ENCODE measurements around the gene ZRANB2. TPM values are rescaled to one million over a fixed set of nuclear protein-coding genes. Genes with fewer than 3 reads are reported as not detected.

ZRANB2 gene
- total RNA-seq, 1 experiment from 2014 or later, result 78.7 TPM

- TF ChIP-seq CTCF (IDR thresholded peaks at IDR 0.05; ENCODE audit: unreplicated experiment), result no peak
- H3K4me1 Mint-ChIP-seq (ENCODE audit: low read depth, unreplicated experiment), result no peaks in the 10 kb centered on the region
- BruUV-seq (replicated peaks), result no TSS peak
- no peak overlapping the region for H3K4me3 Mint-ChIP-seq (ENCODE audit: low read depth, unreplicated experiment)
- no peaks in the 10 kb centered on the region for H3K36me3 Mint-ChIP-seq (ENCODE audit: insufficient read depth, unreplicated experiment)
- no peak for DNase-seq
- peaks cover 38% of the 10 kb centered on the region for H3K27me3 Mint-ChIP-seq (ENCODE audit: unreplicated experiment)
- no peaks in the 10 kb centered on the region for H3K9me3 Mint-ChIP-seq (ENCODE audit: low read depth, unreplicated experiment)
- CTCF ChIA-PET, result no interaction called here
- H3K27ac Mint-ChIP-seq (ENCODE audit: unreplicated experiment), result no peak overlapping the region
- intact Hi-C loops (cut with micrococcal nuclease; ENCODE audit: unreplicated experiment), result no loop called here
Measured at GRCh38 chr1:71037066-71037465, 43.8 kb downstream of the ZRANB2 start.

GRCh38 chr1:71033136-71033535 lies 47.7 kb downstream of the ZRANB2 start:
- no peak for TF ChIP-seq CTCF (IDR thresholded peaks at IDR 0.05; ENCODE audit: unreplicated experiment)
- Mint-ChIP-seq H3K9me3 (ENCODE audit: low read depth, unreplicated experiment) (no peaks in the 10 kb centered on the region), H3K4me3 (ENCODE audit: low read depth, unreplicated experiment) (no peak overlapping the region), H3K27ac (ENCODE audit: unreplicated experiment) (no peak overlapping the region), H3K36me3 (ENCODE audit: insufficient read depth, unreplicated experiment) (no peaks in the 10 kb centered on the region), H3K27me3 (ENCODE audit: unreplicated experiment) (peaks cover 13% of the 10 kb centered on the region), H3K4me1 (ENCODE audit: low read depth, unreplicated experiment) (no peaks in the 10 kb centered on the region)
- intact Hi-C loops (cut with micrococcal nuclease; ENCODE audit: unreplicated experiment), result no loop called here
- CTCF ChIA-PET, result no interaction called here
- no TSS peak for BruUV-seq (replicated peaks)
- no peak for DNase-seq

GRCh38 chr1:71031426-71031825 lies 49.4 kb downstream of the ZRANB2 start:
- Mint-ChIP-seq H3K27ac (ENCODE audit: unreplicated experiment) (no peak overlapping the region), H3K36me3 (ENCODE audit: insufficient read depth, unreplicated experiment) (no peaks in the 10 kb centered on the region), H3K9me3 (ENCODE audit: low read depth, unreplicated experiment) (no peaks in the 10 kb centered on the region), H3K27me3 (ENCODE audit: unreplicated experiment) (peaks cover 13% of the 10 kb centered on the region), H3K4me1 (ENCODE audit: low read depth, unreplicated experiment) (no peaks in the 10 kb centered on the region), H3K4me3 (ENCODE audit: low read depth, unreplicated experiment) (no peak overlapping the region)
- BruUV-seq (replicated peaks), result no TSS peak
- TF ChIP-seq CTCF (IDR thresholded peaks at IDR 0.05; ENCODE audit: unreplicated experiment), result no peak
- CTCF ChIA-PET, result no interaction called here
- DNase-seq, result no peak
- intact Hi-C loops (cut with micrococcal nuclease; ENCODE audit: unreplicated experiment), result no loop called here

GRCh38 chr1:71030026-71030425 lies 50.8 kb downstream of the ZRANB2 start:
- H3K4me1 Mint-ChIP-seq (ENCODE audit: low read depth, unreplicated experiment), result no peaks in the 10 kb centered on the region
- no peaks in the 10 kb centered on the region for H3K36me3 Mint-ChIP-seq (ENCODE audit: insufficient read depth, unreplicated experiment)
- intact Hi-C loops (cut with micrococcal nuclease; ENCODE audit: unreplicated experiment), result no loop called here
- H3K27ac Mint-ChIP-seq (ENCODE audit: unreplicated experiment), result no peak overlapping the region
- peaks cover under 1% of the 10 kb centered on the region for H3K27me3 Mint-ChIP-seq (ENCODE audit: unreplicated experiment)
- BruUV-seq (replicated peaks), result no TSS peak
- CTCF ChIA-PET, result no interaction called here
- no peak overlapping the region for H3K4me3 Mint-ChIP-seq (ENCODE audit: low read depth, unreplicated experiment)
- no peaks in the 10 kb centered on the region for H3K9me3 Mint-ChIP-seq (ENCODE audit: low read depth, unreplicated experiment)
- DNase-seq, result no peak
- no peak for TF ChIP-seq CTCF (IDR thresholded peaks at IDR 0.05; ENCODE audit: unreplicated experiment)

- BruUV-seq (replicated peaks), result no TSS peak
- no peak overlapping the region for H3K27ac Mint-ChIP-seq (ENCODE audit: unreplicated experiment)
- DNase-seq, result no peak
- CTCF ChIA-PET, result no interaction called here
- no peaks in the 10 kb centered on the region for H3K36me3 Mint-ChIP-seq (ENCODE audit: insufficient read depth, unreplicated experiment)
- H3K4me3 Mint-ChIP-seq (ENCODE audit: low read depth, unreplicated experiment), result no peak overlapping the region
- no peaks in the 10 kb centered on the region for H3K9me3 Mint-ChIP-seq (ENCODE audit: low read depth, unreplicated experiment)
- H3K4me1 Mint-ChIP-seq (ENCODE audit: low read depth, unreplicated experiment), result no peaks in the 10 kb centered on the region
- no peaks in the 10 kb centered on the region for H3K27me3 Mint-ChIP-seq (ENCODE audit: unreplicated experiment)
- intact Hi-C loops (cut with micrococcal nuclease; ENCODE audit: unreplicated experiment), result no loop called here
- TF ChIP-seq CTCF (IDR thresholded peaks at IDR 0.05; ENCODE audit: unreplicated experiment), result no peak
Measured at GRCh38 chr1:71028981-71029380, 51.9 kb downstream of the ZRANB2 start.

Data from Calu3 (cell line).